GM12874 (cell line): ENCODE results near the gene SHROOM3.

Experiments used
- TF ChIP-seq, protein P1 (sequence below): IDR thresholded peaks from 2 replicates; pipeline ENCODE4 v1.5.1; 2011; ENCODE audit warnings: low read depth, mild to moderate bottlenecking, control low read depth, low read length, moderate library complexity; ENCODE audit not compliant: insufficient read depth

Gene SHROOM3

DNA sequence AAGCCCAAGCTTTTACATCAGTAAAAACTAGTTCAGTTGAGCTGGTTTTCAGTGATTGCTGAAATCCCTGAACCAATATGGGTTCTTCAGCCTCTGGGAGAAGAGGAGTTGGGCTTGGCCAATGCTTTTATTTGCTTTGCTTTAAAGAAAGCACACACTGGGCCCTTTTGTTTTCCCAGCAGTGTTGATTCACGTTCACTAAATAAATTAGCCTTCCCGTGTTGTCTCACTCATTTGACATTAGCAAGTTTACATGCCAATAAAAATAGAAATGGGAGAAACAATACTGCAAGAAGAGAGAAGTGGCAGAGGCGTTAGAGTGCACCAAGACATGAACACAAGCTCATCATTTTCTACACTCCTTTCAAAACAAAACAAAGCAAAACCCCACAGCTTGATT is 136.2 kb downstream of the SHROOM3 start:
- TF ChIP-seq, protein P1, sequence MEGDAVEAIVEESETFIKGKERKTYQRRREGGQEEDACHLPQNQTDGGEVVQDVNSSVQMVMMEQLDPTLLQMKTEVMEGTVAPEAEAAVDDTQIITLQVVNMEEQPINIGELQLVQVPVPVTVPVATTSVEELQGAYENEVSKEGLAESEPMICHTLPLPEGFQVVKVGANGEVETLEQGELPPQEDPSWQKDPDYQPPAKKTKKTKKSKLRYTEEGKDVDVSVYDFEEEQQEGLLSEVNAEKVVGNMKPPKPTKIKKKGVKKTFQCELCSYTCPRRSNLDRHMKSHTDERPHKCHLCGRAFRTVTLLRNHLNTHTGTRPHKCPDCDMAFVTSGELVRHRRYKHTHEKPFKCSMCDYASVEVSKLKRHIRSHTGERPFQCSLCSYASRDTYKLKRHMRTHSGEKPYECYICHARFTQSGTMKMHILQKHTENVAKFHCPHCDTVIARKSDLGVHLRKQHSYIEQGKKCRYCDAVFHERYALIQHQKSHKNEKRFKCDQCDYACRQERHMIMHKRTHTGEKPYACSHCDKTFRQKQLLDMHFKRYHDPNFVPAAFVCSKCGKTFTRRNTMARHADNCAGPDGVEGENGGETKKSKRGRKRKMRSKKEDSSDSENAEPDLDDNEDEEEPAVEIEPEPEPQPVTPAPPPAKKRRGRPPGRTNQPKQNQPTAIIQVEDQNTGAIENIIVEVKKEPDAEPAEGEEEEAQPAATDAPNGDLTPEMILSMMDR, result no peak

- TF ChIP-seq, protein P1, result no peak
Measured at GRCh38 chr4:76572224-76572623, 137.2 kb downstream of the SHROOM3 start.

GRCh38 chr4:76576824-76577223 is 141.8 kb downstream of the SHROOM3 start:
- TF ChIP-seq, protein P1, result no peak

DNA sequence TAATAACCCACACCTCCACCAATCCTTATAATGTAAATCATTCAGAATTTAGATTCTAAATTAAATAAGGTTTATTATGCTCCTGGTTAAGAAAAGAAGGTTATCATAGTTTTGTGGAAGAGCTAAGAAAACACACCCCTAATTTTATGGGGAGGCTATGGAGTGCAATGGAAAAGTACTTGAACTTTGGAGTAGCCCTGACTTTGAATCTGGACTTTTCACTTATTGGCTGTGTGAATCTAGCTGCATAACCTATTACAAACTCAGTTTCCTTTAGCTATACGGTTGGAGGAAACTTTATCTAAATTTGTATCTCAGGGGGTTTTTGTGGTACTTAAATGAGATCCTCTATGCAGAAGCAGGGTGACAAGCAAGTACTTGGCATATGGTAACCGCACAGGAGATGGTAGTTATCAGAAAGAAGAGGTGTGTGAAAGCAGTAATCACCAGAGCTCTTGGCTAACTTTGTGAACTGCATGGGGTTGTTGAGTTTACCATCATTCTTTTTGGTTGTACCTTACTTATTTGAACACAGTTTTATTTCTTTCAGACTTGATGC is 143.1 kb downstream of the SHROOM3 start:
- TF ChIP-seq, protein P1, result no peak

DNA sequence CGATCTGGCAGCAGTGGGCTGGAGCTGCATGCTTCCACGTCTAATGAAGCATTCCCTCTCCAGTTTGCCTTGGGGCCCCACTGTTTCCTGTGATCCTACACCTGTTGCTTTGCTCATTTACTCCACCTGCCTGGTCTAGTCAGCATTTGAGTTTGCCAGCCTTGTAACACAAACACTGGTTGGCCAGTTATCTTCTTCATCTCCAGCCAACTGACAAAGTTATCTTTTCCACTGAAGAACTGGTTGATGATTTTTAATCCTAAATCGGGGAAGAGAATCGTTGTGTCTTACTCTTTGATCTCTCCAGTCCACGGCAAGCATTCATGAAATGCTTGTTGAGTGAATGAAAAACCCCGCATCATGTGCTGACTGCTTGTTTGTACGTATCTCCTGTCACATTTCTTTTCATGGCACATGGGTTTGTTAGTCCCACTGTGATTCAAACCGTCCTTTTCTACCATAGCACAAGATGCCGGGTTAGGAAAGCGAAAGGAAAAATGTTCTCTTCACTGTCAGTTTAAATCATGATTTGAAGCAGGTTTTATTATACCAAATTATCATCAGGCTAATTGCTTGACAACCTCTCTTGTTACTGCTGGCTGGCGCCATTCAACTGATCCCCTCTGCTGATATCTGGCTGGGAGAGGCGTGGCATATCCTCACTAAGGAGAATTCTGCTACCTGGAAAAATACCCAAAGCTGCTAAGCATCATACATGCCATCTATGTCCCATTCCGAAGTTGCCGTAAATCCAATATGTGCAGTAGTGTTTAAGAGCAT is 144.8 kb downstream of the SHROOM3 start:
- TF ChIP-seq, protein P1, result no peak

DNA sequence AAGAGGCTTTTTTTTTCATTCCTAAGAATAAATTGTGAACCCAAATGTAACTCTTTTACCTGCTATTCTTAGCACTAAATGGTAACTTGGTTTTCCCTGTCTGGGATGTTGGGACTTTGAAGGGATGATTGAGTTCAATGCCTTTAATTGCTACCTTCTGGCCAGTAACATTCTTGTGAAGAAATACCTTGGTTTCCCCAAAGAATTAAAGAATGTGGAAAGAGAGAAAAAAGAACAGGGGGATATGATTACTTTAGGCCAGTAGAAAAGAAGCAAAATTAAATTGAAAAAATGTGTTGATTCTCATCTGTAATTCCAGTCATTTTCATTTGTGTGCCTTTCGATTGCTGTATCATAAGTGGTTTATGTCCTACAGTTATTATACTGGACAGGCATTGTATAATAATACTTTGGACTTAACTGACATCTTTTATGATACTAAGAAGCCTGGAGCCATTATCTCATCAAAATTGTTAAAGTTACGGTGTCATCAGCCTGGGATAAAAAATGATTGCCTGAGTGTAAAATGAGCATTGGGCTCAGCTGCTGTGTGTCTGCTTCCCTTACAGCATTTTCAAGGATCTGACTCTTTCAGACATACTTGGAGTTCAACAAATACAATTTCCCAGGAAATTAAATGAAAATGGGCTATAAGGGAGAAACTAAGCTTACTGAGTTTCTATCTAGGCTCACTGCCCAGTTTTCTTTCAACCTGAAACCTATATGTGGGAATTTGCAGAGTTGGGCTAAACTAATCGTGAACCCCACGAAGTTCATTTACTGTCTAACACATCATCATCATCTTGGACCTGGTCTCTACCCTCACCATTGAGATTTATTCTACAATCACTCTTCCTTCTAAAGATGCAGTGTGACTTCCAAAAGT is 146.3 kb downstream of the SHROOM3 start:
- TF ChIP-seq, protein P1, result no peak
